Measurements from ENCODE around the gene TNKS1BP1.
"Not testable (repeated sequence)": the region's sequence is repeated elsewhere in the genome, so short reads cannot be mapped to it uniquely, and the experiment has no call there.

TNKS1BP1 gene

GRCh38 chr11:57310630-57311086, 14.1 kb downstream of the TNKS1BP1 start:
- no peak for DNase-seq (ENCODE audit: low read depth in 2 of 2)

- no peak for DNase-seq (ENCODE audit: low read depth in 2 of 2)
Observed at GRCh38 chr11:57310091-57310490, 14.7 kb downstream of the TNKS1BP1 start.

GRCh38 chr11:57309106-57310059, 15.4 kb downstream of the TNKS1BP1 start:
- no peak for DNase-seq (ENCODE audit: low read depth in 2 of 2)

- DNase-seq (ENCODE audit: low read depth in 2 of 2), result no peak
Observed at GRCh38 chr11:57308426-57309060, 16.2 kb downstream of the TNKS1BP1 start.

GRCh38 chr11:57307666-57308270, 17.0 kb downstream of the TNKS1BP1 start:
- no peak for DNase-seq (ENCODE audit: low read depth in 2 of 2)

- DNase-seq (ENCODE audit: low read depth in 2 of 2), result no peak
Observed at GRCh38 chr11:57306940-57307565, 17.7 kb downstream of the TNKS1BP1 start.

- DNase-seq (ENCODE audit: low read depth in 2 of 2), result no peak
Observed at GRCh38 chr11:57306161-57306876, 18.4 kb downstream of the TNKS1BP1 start.

- DNase-seq (ENCODE audit: low read depth in 2 of 2), result no peak
Observed at GRCh38 chr11:57305523-57305922, 19.2 kb downstream of the TNKS1BP1 start.

- DNase-seq (ENCODE audit: low read depth in 2 of 2), result no peak
Observed at GRCh38 chr11:57303990-57304579, 20.7 kb downstream of the TNKS1BP1 start.

- no peak for DNase-seq (ENCODE audit: low read depth in 2 of 2)
Observed at GRCh38 chr11:57303280-57303989, 21.3 kb downstream of the TNKS1BP1 start.

- DNase-seq (ENCODE audit: low read depth in 2 of 2), result no peak
Observed at GRCh38 chr11:57302489-57302888, 22.3 kb downstream of the TNKS1BP1 start.

GRCh38 chr11:57301711-57302423, 22.9 kb downstream of the TNKS1BP1 start:
- DNase-seq (ENCODE audit: low read depth in 2 of 2), result no peak

- DNase-seq (ENCODE audit: low read depth in 2 of 2), result no peak
Observed at GRCh38 chr11:57300785-57301184, 24.0 kb downstream of the TNKS1BP1 start.

GRCh38 chr11:57299150-57299737, 25.5 kb downstream of the TNKS1BP1 start:
- DNase-seq (ENCODE audit: low read depth in 2 of 2), result no peak

- DNase-seq (ENCODE audit: low read depth in 2 of 2), result no peak
Observed at GRCh38 chr11:57297221-57297620, 27.5 kb downstream of the TNKS1BP1 start.

GRCh38 chr11:57296205-57296604, 28.5 kb downstream of the TNKS1BP1 start:
- not testable (repeated sequence) for DNase-seq (ENCODE audit: low read depth in 2 of 2)

GRCh38 chr11:57294225-57295131, 30.3 kb downstream of the TNKS1BP1 start:
- DNase-seq (ENCODE audit: low read depth in 2 of 2), result no peak

GRCh38 chr11:57290288-57290687, 34.5 kb downstream of the TNKS1BP1 start:
- no peak for DNase-seq (ENCODE audit: low read depth in 2 of 2)

All from stimulated activated CD4-positive, alpha-beta T cell treated with anti-CD3 and anti-CD28 coated beads, Interleukin-15, amount 100 ng/mL, for 48 hours (primary cell).